K562 treated with DMSO at 1 percent for 48 hours (cell line): ENCODE measurements around the gene NT5C3A. TPM values are rescaled to one million over a fixed set of nuclear protein-coding genes. Genes with fewer than 3 reads are reported as not detected.

ENCODE experiments used
- total RNA-seq: library from RNA; unstranded; fragments of 300-600 nt; gene quantifications from 2 replicates; pipeline ENCODE4 v1.2.3, GENCODE V29; 2022; ENCODE audit warnings: low replicate concordance; ENCODE audit errors: extremely low read depth

NT5C3A gene
- total RNA-seq, result not detected in 2 replicates

DNA sequence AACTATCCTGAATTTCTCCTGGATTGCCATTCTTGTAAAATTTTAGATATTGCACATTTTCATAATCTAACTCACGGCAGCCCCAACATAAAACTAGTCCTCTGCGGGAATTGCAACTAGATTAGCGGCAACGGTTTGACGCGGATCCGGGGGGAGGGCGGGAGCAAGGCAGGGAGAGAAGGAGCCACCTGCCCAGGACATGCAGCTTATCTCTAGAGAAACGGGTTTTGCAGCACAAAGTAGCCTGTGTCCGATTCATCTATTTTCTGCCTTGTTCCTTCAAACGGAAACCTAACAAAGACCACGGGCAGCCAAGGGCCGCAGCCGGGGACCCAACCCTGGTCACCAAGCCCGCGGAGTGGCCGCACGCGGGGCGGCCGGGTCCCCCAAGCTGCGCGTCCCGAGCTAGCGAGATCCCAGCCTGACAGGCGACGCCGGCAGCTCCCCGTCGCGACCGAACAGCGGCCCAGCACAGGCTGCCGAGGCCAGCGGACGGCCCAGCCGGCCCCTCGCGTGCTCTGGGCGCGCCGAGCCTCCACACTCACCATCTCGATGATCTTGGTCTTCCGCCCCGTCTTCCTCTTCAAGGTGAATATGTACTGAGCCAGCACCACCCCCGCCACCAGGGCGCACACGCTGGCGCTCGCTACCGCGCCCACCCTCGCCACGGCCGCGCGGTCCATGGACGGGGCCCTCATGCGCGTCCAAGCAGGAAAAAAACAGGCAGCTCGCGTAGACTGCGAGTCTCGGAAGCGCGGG is at the start of gene NT5C3A:
Gene NT5C3A, minus strand, starts transcription at position 754 of the 759 bp plus-strand sequence. Its CDS starts 71 bp downstream, at position 683.

DNA sequence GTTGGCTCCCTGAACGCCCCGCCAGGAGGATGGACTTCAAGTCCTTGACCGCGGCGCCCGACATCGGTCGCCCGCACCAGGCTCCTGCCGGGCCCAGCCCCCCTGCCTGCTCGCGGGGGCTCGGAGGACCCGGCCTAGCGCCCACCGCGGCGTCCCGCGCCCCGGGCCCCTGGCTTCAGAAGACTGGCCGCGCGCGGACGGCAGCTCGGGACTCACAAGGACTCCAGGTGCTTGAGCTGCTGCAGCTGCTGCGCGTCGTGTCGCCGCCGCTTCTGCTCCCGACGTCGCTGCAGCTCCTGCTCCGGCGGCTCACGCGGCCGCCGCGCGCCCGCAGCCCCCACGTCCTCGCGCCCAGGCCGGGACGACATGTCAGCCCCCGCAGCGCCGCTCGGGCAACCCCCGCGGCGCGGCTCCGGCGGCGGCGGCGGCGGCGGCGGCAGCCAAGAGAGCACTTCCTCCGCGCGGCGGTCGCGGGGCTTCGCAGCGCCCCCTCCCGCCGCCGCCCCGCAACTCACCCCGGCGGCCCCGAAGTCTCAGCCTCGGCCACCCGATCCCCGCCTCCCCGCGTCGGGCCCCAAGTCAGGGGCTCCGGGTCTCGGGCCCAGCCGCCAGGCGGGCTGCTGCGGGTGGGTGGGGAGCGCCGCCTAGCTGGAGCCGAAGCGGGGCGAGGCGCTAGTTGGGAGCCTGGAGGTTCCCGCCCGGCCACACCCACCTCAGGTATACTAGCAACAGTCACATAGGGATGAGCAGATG is 46.6 kb upstream of the NT5C3A start, which contains the start of gene RP9:
Gene RP9, minus strand, starts transcription at position 400 of the 753 bp plus-strand sequence. Its CDS starts 32 bp downstream, at position 368.

Other genes with a start within 250 kb of the NT5C3A start
- not detected in 2 replicates for gene KBTBD2, start 171.0 kb downstream of the NT5C3A start, total RNA-seq
- gene FKBP9, start 105.3 kb downstream of the NT5C3A start, total RNA-seq, result not detected in 2 replicates
- not detected in 2 replicates for gene RP9, start 46.6 kb upstream of the NT5C3A start, total RNA-seq
- gene BBS9, start 66.8 kb upstream of the NT5C3A start, total RNA-seq, result not detected in 2 replicates